H9 (cell line): ENCODE data around the gene OR4D2. TPM values are rescaled to one million over a fixed set of nuclear protein-coding genes. Genes with fewer than 3 reads are reported as not detected.

Experiments
- DNase-seq: peaks from one replicate; pipeline ENCODE4 v3.0.0-alpha.2; 2017
- H2AFZ ChIP-seq: one replicate; pipeline ENCODE4 v1.6.1; 2013; ENCODE audit warnings: mild to moderate bottlenecking, low read length, control low read depth, moderate library complexity
- H2AK5ac ChIP-seq: 2 replicates; pipeline ENCODE4 v1.6.1; 2013; ENCODE audit warnings: low read length, control low read depth, mixed read lengths; ENCODE audit not compliant: insufficient read length
- H2BK120ac ChIP-seq: one replicate; pipeline ENCODE4 v1.6.1; 2013; ENCODE audit warnings: low read depth, mild to moderate bottlenecking, low read length, control low read depth, inconsistent platforms; ENCODE audit not compliant: poor library complexity, severe bottlenecking
- H2BK12ac ChIP-seq: 2 replicates; pipeline ENCODE4 v1.6.1; 2013; ENCODE audit warnings: low read length, control low read depth, mixed read lengths, low read depth; ENCODE audit not compliant: insufficient read length
- H2BK15ac ChIP-seq: 2 replicates; pipeline ENCODE4 v1.6.1; 2013; ENCODE audit warnings: low read depth, low read length, control low read depth
- H2BK20ac ChIP-seq: one replicate; pipeline ENCODE4 v1.6.1; 2013; ENCODE audit warnings: low read depth, mild to moderate bottlenecking, low read length, control low read depth, inconsistent platforms; ENCODE audit not compliant: poor library complexity, severe bottlenecking
- H2BK5ac ChIP-seq: 2 replicates; pipeline ENCODE4 v1.6.1; 2013; ENCODE audit warnings: low read length, control low read depth, mixed read lengths; ENCODE audit not compliant: insufficient read length
- H3K14ac ChIP-seq: 2 replicates; pipeline ENCODE4 v1.6.1; 2013; ENCODE audit warnings: low read length, control low read depth; ENCODE audit not compliant: insufficient read depth
- H3K18ac ChIP-seq: 2 replicates; pipeline ENCODE4 v1.6.1; 2013; ENCODE audit warnings: low read depth, mild to moderate bottlenecking, mixed read lengths, low read length, control low read depth; ENCODE audit not compliant: insufficient read length
- H3K23ac ChIP-seq: 2 replicates; pipeline ENCODE4 v1.6.1; 2013; ENCODE audit warnings: low read length, control low read depth, mixed read lengths, low read depth; ENCODE audit not compliant: insufficient read length
- H3K23me2 ChIP-seq: 2 replicates; pipeline ENCODE4 v1.6.1; 2013; ENCODE audit warnings: low read depth, mild to moderate bottlenecking, mixed read lengths, low read length, control low read depth; ENCODE audit not compliant: insufficient read length, poor library complexity, severe bottlenecking
- H3K27ac ChIP-seq: 2 replicates; pipeline ENCODE4 v1.5.1; 2013; ENCODE audit warnings: low read length, control low read depth, mixed read lengths, low read depth; ENCODE audit not compliant: insufficient read length
- H3K27me3 ChIP-seq: 2 replicates; pipeline ENCODE4 v1.6.1; 2013; ENCODE audit warnings: low read length, control low read depth, inconsistent platforms; ENCODE audit not compliant: insufficient read depth
- H3K4ac ChIP-seq: 2 replicates; pipeline ENCODE4 v1.6.1; 2013; ENCODE audit warnings: low read depth, mild to moderate bottlenecking, control low read depth, inconsistent platforms, low read length, moderate library complexity
- H3K4me1 ChIP-seq: 2 replicates; pipeline ENCODE4 v1.6.1; 2013; ENCODE audit warnings: low read length, control low read depth, inconsistent platforms; ENCODE audit not compliant: insufficient read depth
- H3K4me2 ChIP-seq: 2 replicates; pipeline ENCODE4 v1.6.1; 2013; ENCODE audit warnings: low read length, control low read depth, mixed read lengths; ENCODE audit not compliant: insufficient read length, insufficient read depth
- H3K56ac ChIP-seq: 2 replicates; pipeline ENCODE4 v1.6.1; 2013; ENCODE audit warnings: low read depth, mild to moderate bottlenecking, mixed read lengths, low read length, control low read depth; ENCODE audit not compliant: insufficient read length
- H3K79me1 ChIP-seq: 2 replicates; pipeline ENCODE4 v1.6.1; 2013; ENCODE audit warnings: low read depth, mild to moderate bottlenecking, moderate library complexity, low read length, control low read depth, inconsistent platforms; ENCODE audit not compliant: insufficient read depth, poor library complexity, severe bottlenecking
- H3K79me2 ChIP-seq: 2 replicates; pipeline ENCODE4 v1.6.1; 2013; ENCODE audit warnings: low read length, control low read depth, inconsistent platforms; ENCODE audit not compliant: insufficient read depth
- H3K9ac ChIP-seq: 2 replicates; pipeline ENCODE4 v1.6.1; 2013; ENCODE audit warnings: low read length, control low read depth, mixed read lengths; ENCODE audit not compliant: insufficient read length; ENCODE audit errors: extremely low read depth
- H3K9me3 ChIP-seq: one replicate; pipeline ENCODE4 v1.6.1; 2013; ENCODE audit warnings: low read depth, low read length, inconsistent platforms; ENCODE audit not compliant: control insufficient read depth
- H3T11ph ChIP-seq: one replicate; pipeline ENCODE4 v1.6.1; 2013; ENCODE audit warnings: mild to moderate bottlenecking, low read length, control low read depth, inconsistent platforms
- H4K20me1 ChIP-seq: one replicate; pipeline ENCODE4 v1.6.1; 2013; ENCODE audit not compliant: control insufficient read depth, insufficient read length, insufficient read depth
- H4K5ac ChIP-seq: 2 replicates; pipeline ENCODE4 v1.6.1; 2013; ENCODE audit warnings: low read depth, mild to moderate bottlenecking, mixed read lengths, low read length, control low read depth; ENCODE audit not compliant: insufficient read length
- H4K8ac ChIP-seq: replicated peaks from 2 replicates; pipeline ENCODE4 v1.6.1; 2013; ENCODE audit warnings: low read length, control low read depth, mixed read lengths, low read depth; ENCODE audit not compliant: insufficient read length
- H4K91ac ChIP-seq: 2 replicates; pipeline ENCODE4 v1.6.1; 2013; ENCODE audit warnings: low read depth, mild to moderate bottlenecking, moderate library complexity, mixed read lengths, low read length, control low read depth; ENCODE audit not compliant: insufficient read length
- H3K27ac Mint-ChIP-seq, 3 experiments: 2 replicates in 2 of 3; 3 replicates in 1 of 3; pipeline ENCODE4 v1.8.0; 2020 to 2021; ENCODE audit warnings: mixed read lengths in 3 of 3, mild to moderate bottlenecking in 1 of 3, moderate library complexity in 1 of 3
- H3K27me3 Mint-ChIP-seq: 2 replicates; pipeline ENCODE4 v1.8.0; 2021; ENCODE audit warnings: low read depth, mild to moderate bottlenecking, moderate library complexity, mixed read lengths
- H3K36me3 Mint-ChIP-seq, 3 experiments: 2 replicates in 2 of 3; 3 replicates in 1 of 3; pipeline ENCODE4 v1.8.0; 2020 to 2021; ENCODE audit warnings: low read depth in 3 of 3, mixed read lengths in 3 of 3; ENCODE audit not compliant: insufficient read depth in 1 of 3
- H3K4me1 Mint-ChIP-seq, 2 experiments: 2 replicates each; pipeline ENCODE4 v1.8.0; 2020; ENCODE audit warnings: mixed read lengths in 2 of 2
- H3K4me3 Mint-ChIP-seq, 2 experiments: 2 replicates in 1 of 2; 3 replicates in 1 of 2; pipeline ENCODE4 v1.8.0; 2020 to 2021; ENCODE audit warnings: mild to moderate bottlenecking in 2 of 2, mixed read lengths in 2 of 2, moderate library complexity in 1 of 2
- H3K9me3 Mint-ChIP-seq, 2 experiments: 2 replicates in 1 of 2; 3 replicates in 1 of 2; pipeline ENCODE4 v1.8.0; 2020; ENCODE audit warnings: mild to moderate bottlenecking in 2 of 2, mixed read lengths in 2 of 2, moderate library complexity in 1 of 2
- WGBS: extraction: QIAGEN DNeasy Blood & Tissue Kit; methylation state at CpG from one replicate; pipeline ENCODE4 v1.1.7; 2013; ENCODE audit warnings: missing lambda C conversion rate, low lambda C conversion rate, mixed read lengths; ENCODE audit not compliant: insufficient read length; ENCODE audit errors: extremely low coverage; 5-methylcytosine and 5-hydroxymethylcytosine counted together
- total RNA-seq: library from RNA; stranded (reverse); gene quantifications from 2 replicates; pipeline ENCODE4 v1.2.1, GENCODE V29; 2021
- TF ChIP-seq, protein P1 (sequence below): fragments of 200-600 bp; sonication (generic); conservative IDR thresholded peaks from 3 replicates; pipeline ENCODE4 v1.8.0; 2021; ENCODE audit warnings: antibody characterized with exemption, mild to moderate bottlenecking

Gene OR4D2
- total RNA-seq, 1 experiment from 2014 or later: not detected

DNA sequence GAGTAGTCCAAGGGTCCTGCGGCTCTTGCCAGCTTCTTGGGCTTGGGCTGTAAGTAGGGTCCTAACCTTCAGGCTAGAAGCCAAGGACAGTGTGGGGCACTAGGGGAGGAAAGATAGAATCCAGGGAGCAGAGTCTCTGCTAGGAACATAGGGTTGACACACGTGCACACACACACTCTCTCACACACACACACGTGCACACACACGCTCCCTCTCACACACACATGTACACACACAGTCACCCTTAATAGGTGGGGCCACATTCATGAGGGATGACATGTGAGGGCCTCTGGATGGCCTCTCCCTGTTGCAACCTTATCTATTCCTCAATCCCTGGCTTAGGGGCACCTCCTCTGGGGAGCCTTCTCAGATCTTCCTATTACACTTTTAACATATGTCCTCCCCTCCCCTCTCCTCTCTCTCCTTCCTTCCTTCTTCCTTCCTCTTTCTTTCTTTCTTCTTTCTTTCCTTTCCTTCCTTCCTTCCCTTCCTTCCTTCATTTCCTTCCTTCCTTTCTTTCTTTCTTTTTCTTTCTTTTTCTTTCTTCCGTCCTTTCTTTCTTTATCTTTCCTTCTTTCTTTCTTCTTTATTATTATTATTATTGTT is 28.8 kb downstream of the OR4D2 start:
- Mint-ChIP-seq H3K27ac (no peak overlapping the region), H3K4me3 (no peak overlapping the region), H3K9me3 (no peaks in the 10 kb centered on the region), H3K4me1 (peaks cover 5 to 9% of the 10 kb centered on the region in 2 experiments; a peak in 3 of 4 replicates), H3K27me3 (peaks cover 38% of the 10 kb centered on the region), H3K36me3 (no peaks in the 10 kb centered on the region)
- Histone ChIP-seq H3K4me1 (no peaks in the 10 kb centered on the region), H3K4me2 (no peak overlapping the region), H2BK15ac (no peak overlapping the region), H2BK12ac (no peak overlapping the region), H3K4ac (no peak overlapping the region), H2AK5ac (no peak overlapping the region), H2BK5ac (no peak overlapping the region), H2BK120ac (no peak overlapping the region), H3K18ac (no peak overlapping the region), H3K27ac (no peak overlapping the region), H3K23me2 (no peaks in the 10 kb centered on the region), H3K23ac (no peak overlapping the region), H4K91ac (no peak overlapping the region), H3T11ph (no peak overlapping the region), H3K79me1 (no peaks in the 10 kb centered on the region), H3K9ac (no peak overlapping the region), H3K56ac (no peak overlapping the region), H3K14ac (no peak overlapping the region), H4K8ac (no peak overlapping the region), H3K9me3 (no peaks in the 10 kb centered on the region), H2AFZ (no peak overlapping the region), H3K79me2 (no peaks in the 10 kb centered on the region), H4K5ac (no peak overlapping the region), H2BK20ac (no peak overlapping the region), H3K27me3 (no peaks in the 10 kb centered on the region), H4K20me1 (no peaks in the 10 kb centered on the region)
- 93% methylated on average over 1 of the region's 5 CpGs for WGBS
- DNase-seq: no peak
- TF ChIP-seq, protein P1, sequence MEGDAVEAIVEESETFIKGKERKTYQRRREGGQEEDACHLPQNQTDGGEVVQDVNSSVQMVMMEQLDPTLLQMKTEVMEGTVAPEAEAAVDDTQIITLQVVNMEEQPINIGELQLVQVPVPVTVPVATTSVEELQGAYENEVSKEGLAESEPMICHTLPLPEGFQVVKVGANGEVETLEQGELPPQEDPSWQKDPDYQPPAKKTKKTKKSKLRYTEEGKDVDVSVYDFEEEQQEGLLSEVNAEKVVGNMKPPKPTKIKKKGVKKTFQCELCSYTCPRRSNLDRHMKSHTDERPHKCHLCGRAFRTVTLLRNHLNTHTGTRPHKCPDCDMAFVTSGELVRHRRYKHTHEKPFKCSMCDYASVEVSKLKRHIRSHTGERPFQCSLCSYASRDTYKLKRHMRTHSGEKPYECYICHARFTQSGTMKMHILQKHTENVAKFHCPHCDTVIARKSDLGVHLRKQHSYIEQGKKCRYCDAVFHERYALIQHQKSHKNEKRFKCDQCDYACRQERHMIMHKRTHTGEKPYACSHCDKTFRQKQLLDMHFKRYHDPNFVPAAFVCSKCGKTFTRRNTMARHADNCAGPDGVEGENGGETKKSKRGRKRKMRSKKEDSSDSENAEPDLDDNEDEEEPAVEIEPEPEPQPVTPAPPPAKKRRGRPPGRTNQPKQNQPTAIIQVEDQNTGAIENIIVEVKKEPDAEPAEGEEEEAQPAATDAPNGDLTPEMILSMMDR: no peak
